Transverse colon (tissue), 4 donors: Measurements from ENCODE around the gene F10. TPM values are rescaled to one million over a fixed set of nuclear protein-coding genes. Genes with fewer than 3 reads are reported as not detected.

Source experiments
- DNase-seq: peaks from one replicate; pipeline ENCODE4 v3.0.0-alpha.2; 2019
- H3K27ac ChIP-seq, 4 donors: fragments of 200-600 bp; sonication (generic); 2 replicates each; pipeline ENCODE4 v1.5.1; 2016 to 2018; ENCODE audit warnings: inconsistent platforms in 4 of 4
- H3K27me3 ChIP-seq: fragments of 200-600 bp; sonication (generic); 2 replicates; pipeline ENCODE4 v1.5.1; 2017; ENCODE audit warnings: inconsistent platforms
- H3K36me3 ChIP-seq, 4 donors: fragments of 200-600 bp; sonication (generic); 2 replicates each; pipeline ENCODE4 v1.5.1; 2017 to 2019; ENCODE audit warnings: inconsistent platforms in 4 of 4
- H3K4me1 ChIP-seq, 4 donors: fragments of 200-600 bp; sonication (generic); 2 replicates each; pipeline ENCODE4 v1.5.1; 2017 to 2020; ENCODE audit warnings: inconsistent platforms in 4 of 4
- H3K4me3 ChIP-seq, 4 donors: fragments of 200-600 bp; sonication (generic); 1 replicate in 1 of 4; 2 replicates in 3 of 4; pipeline versions ENCODE4 v1.5.1 to v1.6.1; 2017 to 2019; ENCODE audit warnings: inconsistent platforms in 4 of 4
- H3K9me3 ChIP-seq, 2 donors: fragments of 200-600 bp; sonication (generic); 2 replicates each; pipeline ENCODE4 v1.5.1; 2017 to 2019; ENCODE audit warnings: inconsistent platforms in 2 of 2
- EP300 ChIP-seq: sonication (generic); formaldehyde crosslinking; IDR thresholded peaks from one replicate; pipeline ENCODE4 v1.6.1; 2017; ENCODE audit warnings: antibody characterized with exemption, low read depth
- POLR2A ChIP-seq: fragments of 450-650 bp; IDR thresholded peaks from one replicate; pipeline ENCODE4 v1.6.1; 2016; ENCODE audit warnings: antibody characterized with exemption, mild to moderate bottlenecking, moderate library complexity
- POLR2AphosphoS5 ChIP-seq, 3 donors: sonication (generic); formaldehyde crosslinking; IDR thresholded peaks; one replicate each; pipeline ENCODE4 v1.6.1; 2016; ENCODE audit warnings: antibody characterized with exemption in 3 of 3
- WGBS, 2 donors: methylation state at CpG; one replicate each; pipeline ENCODE4 v1.1.5; 2018; ENCODE audit warnings: low coverage in 1 of 2; 5-methylcytosine and 5-hydroxymethylcytosine counted together
- in situ Hi-C, 4 donors: fragments of 200-750 bp; cut with MboI; loops; one replicate each; pipeline versions ENCODE4 v1.15.0 to v1.15.1; 2017; ENCODE audit warnings: low sequenced_read_pairs in 3 of 4, low pct_ligation_motif_present in 1 of 4, low pct_unique_long_range_greater_than_20kb in 1 of 4
- intact Hi-C: fragments of 100-400 bp; cut with DNase I; formaldehyde crosslinking; loops from one replicate; pipeline ENCODE4 v1.15.1; 2023; ENCODE audit warnings: low total_unique reads
- small RNA-seq, 4 donors: library from RNA; depleted of rRNA; stranded (forward); fragments of <200 nt; gene quantifications; one replicate each; pipeline ENCODE3, GENCODE V24; 2016
- total RNA-seq, 4 donors: library from RNA; depleted of rRNA; stranded (reverse); fragments of >200 nt; gene quantifications; one replicate each; pipeline ENCODE4 v1.1.0, GENCODE V29; 2016
- TF ChIP-seq, protein P1 (sequence below), 5 experiments: fragments of 200-600 bp in 3 of 5; fragments of 450-650 bp in 2 of 5; sonication (generic) in 3 of 5; IDR thresholded peaks; 1 replicate in 2 of 5; 2 replicates in 3 of 5; pipeline ENCODE4 v1.5.1; 2016 to 2017; ENCODE audit warnings: antibody characterized with exemption in 5 of 5, inconsistent platforms in 3 of 5, mild to moderate bottlenecking in 2 of 5, moderate library complexity in 1 of 5

F10 gene
- total RNA-seq, 4 donors from 2014 or later = 0.60 to 4.6 (median 3.4) TPM

DNA sequence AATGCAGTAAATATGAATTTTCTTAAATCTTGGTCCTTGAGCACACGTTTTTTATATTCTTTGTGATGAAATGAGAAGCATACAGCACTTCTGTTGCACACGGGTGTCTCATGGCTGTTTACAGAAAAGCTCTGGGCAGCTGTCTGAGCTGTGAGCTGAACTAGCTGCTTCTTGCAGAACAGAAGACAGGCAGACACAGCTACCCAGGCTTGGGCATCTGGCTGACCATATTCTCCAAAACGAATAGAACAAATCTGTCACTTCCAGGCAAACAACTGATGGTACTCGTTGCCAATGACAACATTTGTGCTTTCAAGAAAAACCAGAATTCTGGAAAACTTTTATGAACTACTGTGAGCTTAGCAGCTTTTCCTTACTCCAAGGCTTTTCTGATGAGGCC is 69.7 kb downstream of the F10 start:
- no peak overlapping the region for H3K4me3 ChIP-seq
- H3K27me3 ChIP-seq = no peaks in the 10 kb centered on the region
- in situ Hi-C loops (no loop called here), intact Hi-C loops (no loop called here)
- WGBS, 2 donors = 86 to 94% methylated on average over 2 to 4 of the region's 4 CpGs
- no peak for TF ChIP-seq EP300
- no peak for TF ChIP-seq POLR2A
- TF ChIP-seq, protein P1, sequence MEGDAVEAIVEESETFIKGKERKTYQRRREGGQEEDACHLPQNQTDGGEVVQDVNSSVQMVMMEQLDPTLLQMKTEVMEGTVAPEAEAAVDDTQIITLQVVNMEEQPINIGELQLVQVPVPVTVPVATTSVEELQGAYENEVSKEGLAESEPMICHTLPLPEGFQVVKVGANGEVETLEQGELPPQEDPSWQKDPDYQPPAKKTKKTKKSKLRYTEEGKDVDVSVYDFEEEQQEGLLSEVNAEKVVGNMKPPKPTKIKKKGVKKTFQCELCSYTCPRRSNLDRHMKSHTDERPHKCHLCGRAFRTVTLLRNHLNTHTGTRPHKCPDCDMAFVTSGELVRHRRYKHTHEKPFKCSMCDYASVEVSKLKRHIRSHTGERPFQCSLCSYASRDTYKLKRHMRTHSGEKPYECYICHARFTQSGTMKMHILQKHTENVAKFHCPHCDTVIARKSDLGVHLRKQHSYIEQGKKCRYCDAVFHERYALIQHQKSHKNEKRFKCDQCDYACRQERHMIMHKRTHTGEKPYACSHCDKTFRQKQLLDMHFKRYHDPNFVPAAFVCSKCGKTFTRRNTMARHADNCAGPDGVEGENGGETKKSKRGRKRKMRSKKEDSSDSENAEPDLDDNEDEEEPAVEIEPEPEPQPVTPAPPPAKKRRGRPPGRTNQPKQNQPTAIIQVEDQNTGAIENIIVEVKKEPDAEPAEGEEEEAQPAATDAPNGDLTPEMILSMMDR (IDR thresholded peaks at IDR 0.05) = no peak
- TF ChIP-seq POLR2AphosphoS5 (IDR thresholded peaks at IDR 0.05) = no peak
- DNase-seq = no peak
- H3K4me1 ChIP-seq = no peaks in the 10 kb centered on the region
- no peaks in the 10 kb centered on the region for H3K9me3 ChIP-seq
- no peak overlapping the region for H3K27ac ChIP-seq
- peaks cover 0 to 70% (median 25%) of the 10 kb centered on the region in 4 donors for H3K36me3 ChIP-seq

DNA sequence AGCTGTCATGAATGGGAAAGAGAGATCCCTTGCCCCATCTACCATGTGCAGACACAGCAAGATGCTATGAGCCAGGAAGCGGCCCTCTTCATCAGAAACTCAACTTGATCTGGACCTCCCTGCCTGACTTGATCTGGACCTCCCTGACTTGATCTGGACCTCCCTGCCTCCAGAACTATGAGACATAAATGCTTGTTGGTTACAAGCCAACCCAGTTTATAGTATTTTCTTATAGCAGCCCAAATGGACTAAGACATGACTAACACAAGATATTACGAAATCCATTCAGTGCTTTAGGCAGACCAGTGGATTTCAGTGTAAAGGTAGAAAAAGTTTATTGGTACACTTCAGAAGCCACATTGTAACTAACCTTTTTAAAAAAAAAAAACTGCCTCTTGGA is 70.3 kb downstream of the F10 start:
- H3K4me3 ChIP-seq = no peak overlapping the region
- DNase-seq = no peak
- peaks cover 0 to 74% (median 26%) of the 10 kb centered on the region in 4 donors for H3K36me3 ChIP-seq
- intact Hi-C loops (no loop called here), in situ Hi-C loops (no loop called here)
- no peak overlapping the region for H3K27ac ChIP-seq
- WGBS, 2 donors = 94 to 100% methylated on average over 1 to 2 of the region's 2 CpGs
- no peaks in the 10 kb centered on the region for H3K4me1 ChIP-seq
- TF ChIP-seq EP300 (no peak), POLR2AphosphoS5 (IDR thresholded peaks at IDR 0.05) (no peak), POLR2A (no peak)
- TF ChIP-seq, protein P1 (IDR thresholded peaks at IDR 0.05) = no peak
- no peaks in the 10 kb centered on the region for H3K27me3 ChIP-seq
- H3K9me3 ChIP-seq = no peaks in the 10 kb centered on the region

DNA sequence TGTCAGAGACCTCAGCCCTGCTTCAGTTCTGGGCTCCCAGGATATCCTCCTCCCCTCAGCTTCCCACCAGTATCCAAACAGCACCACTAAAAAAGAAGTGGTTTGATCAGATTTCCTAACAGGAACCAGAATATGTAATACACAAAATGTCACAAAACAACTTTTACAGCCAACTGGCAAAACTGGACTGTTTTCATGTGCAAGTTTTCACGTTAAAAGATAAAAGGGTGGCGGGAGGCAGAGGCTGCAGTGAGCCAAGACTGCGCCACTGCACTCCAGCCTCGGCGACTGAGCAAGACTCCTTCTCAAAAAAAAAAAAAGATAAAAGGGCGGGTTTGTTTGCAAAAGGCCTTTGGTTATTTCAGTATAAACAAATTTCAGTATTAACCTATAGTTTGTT is 72.8 kb downstream of the F10 start:
- H3K9me3 ChIP-seq = no peaks in the 10 kb centered on the region
- TF ChIP-seq POLR2AphosphoS5 (IDR thresholded peaks at IDR 0.05) = no peak
- TF ChIP-seq, protein P1 (IDR thresholded peaks at IDR 0.05) = no peak
- TF ChIP-seq POLR2A = no peak
- no peak for TF ChIP-seq EP300
- no peak overlapping the region for H3K27ac ChIP-seq
- H3K27me3 ChIP-seq = no peaks in the 10 kb centered on the region
- H3K4me1 ChIP-seq = no peaks in the 10 kb centered on the region
- H3K36me3 ChIP-seq = peaks cover 0 to 84% (median 31%) of the 10 kb centered on the region in 4 donors
- in situ Hi-C loops = no loop called here
- no peak overlapping the region for H3K4me3 ChIP-seq
- 67 to 82% methylated on average over 6 of the region's 6 CpGs for WGBS, 2 donors
- no peak for DNase-seq
- intact Hi-C loops = no loop called here

DNA sequence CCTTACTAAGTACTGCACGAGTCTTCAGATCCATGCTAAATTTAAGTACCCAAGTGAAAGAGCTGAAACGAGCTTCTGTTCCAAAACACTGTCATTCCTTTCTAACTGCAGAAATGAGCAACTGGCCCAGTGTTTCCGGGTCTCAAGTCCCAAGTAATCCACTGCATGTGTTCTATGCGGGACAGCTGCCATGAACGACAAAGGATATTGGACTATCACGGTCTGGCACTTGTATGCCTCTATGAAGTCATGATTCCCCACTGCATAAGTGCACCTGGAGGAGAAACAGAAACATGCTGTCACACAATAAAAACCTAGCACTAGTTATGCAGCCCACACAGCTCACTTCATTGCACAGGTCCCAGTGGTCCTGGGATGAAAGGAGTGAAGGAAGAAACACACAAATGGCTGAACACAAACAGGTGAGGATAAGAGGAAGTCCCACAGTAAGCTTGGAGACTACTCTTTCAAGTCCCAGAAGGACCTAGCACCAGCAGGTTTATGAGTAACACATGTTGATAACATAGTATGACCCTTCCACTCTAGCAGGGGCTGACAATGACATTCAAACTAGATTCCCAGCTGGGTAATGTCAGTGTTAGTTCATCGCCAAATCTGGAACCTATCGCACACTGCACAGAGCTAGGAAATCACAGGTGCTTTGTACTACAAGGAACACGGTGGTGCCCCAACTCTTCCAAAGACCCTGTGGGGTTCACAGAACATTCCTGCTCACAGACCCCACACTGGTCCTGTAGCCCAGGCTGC is 74.6 kb downstream of the F10 start:
- Histone ChIP-seq H3K27me3 (no peaks in the 10 kb centered on the region), H3K4me1 (no peaks in the 10 kb centered on the region), H3K9me3 (no peaks in the 10 kb centered on the region), H3K36me3 (peaks cover 0 to 66% (median 28%) of the 10 kb centered on the region in 4 donors), H3K27ac (no peak overlapping the region), H3K4me3 (no peak overlapping the region)
- TF ChIP-seq EP300 = no peak
- TF ChIP-seq POLR2A = no peak
- no peak for TF ChIP-seq POLR2AphosphoS5 (IDR thresholded peaks at IDR 0.05)
- TF ChIP-seq, protein P1 (IDR thresholded peaks at IDR 0.05) = no peak
- 83 to 90% methylated on average over 4 to 9 of the region's 9 CpGs for WGBS, 2 donors
- DNase-seq = no peak
- intact Hi-C loops (no loop called here), in situ Hi-C loops (no loop called here)

Small RNA genes within 50 kb of the gene (small RNA-seq; reads per million reads assigned to genes)
- 0 reads per million in 4 donors for gene AL137002.1

Other genes with a start within 250 kb of the F10 start
- 100 to 1,000 TPM in 2 of 4 donors, 10 to 100 TPM in 2; 62.1 to 186 (median 91.3) TPM for gene MCF2L, start 153.6 kb upstream of the F10 start, total RNA-seq
- not detected for gene F7, start 17.0 kb upstream of the F10 start, total RNA-seq
- gene PROZ, start 35.8 kb downstream of the F10 start, total RNA-seq = not detected
- 10 to 100 TPM; 13.1 to 87.6 (median 41.3) TPM for gene PCID2, start 85.9 kb downstream of the F10 start, total RNA-seq
- gene CUL4A, start 86.8 kb downstream of the F10 start, total RNA-seq = 100 to 1,000 TPM in 2 of 4 donors, 10 to 100 TPM in 2; 87.6 to 150 (median 110) TPM
- gene LAMP1, start 174.4 kb downstream of the F10 start, total RNA-seq = 100 to 1,000 TPM in 2 of 4 donors, 10 to 100 TPM in 2; 69.5 to 149 (median 103) TPM
- 100 to 1,000 TPM in 2 of 4 donors, 10 to 100 TPM in 2; 56.0 to 193 (median 93.5) TPM for gene GRTP1, start 241.3 kb downstream of the F10 start, total RNA-seq